Metanephros (tissue), 2 donors: Measurements from ENCODE around the gene PAQR3. TPM values are rescaled to one million over a fixed set of nuclear protein-coding genes. Genes with fewer than 3 reads are reported as not detected.

Source experiments
- small RNA-seq: library from RNA; depleted of rRNA; stranded (forward); fragments of <200 nt; gene quantifications from one replicate; pipeline ENCODE3, GENCODE V24; 2014; ENCODE audit warnings: low replicate concordance
- total RNA-seq: library from RNA; depleted of rRNA; stranded (reverse); fragments of >200 nt; gene quantifications from one replicate; pipeline ENCODE4 v1.2.3, GENCODE V29; 2014

Gene PAQR3, protein sequence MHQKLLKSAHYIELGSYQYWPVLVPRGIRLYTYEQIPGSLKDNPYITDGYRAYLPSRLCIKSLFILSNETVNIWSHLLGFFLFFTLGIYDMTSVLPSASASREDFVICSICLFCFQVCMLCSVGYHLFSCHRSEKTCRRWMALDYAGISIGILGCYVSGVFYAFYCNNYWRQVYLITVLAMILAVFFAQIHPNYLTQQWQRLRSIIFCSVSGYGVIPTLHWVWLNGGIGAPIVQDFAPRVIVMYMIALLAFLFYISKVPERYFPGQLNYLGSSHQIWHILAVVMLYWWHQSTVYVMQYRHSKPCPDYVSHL
- total RNA-seq, result 14.5 TPM

DNA sequence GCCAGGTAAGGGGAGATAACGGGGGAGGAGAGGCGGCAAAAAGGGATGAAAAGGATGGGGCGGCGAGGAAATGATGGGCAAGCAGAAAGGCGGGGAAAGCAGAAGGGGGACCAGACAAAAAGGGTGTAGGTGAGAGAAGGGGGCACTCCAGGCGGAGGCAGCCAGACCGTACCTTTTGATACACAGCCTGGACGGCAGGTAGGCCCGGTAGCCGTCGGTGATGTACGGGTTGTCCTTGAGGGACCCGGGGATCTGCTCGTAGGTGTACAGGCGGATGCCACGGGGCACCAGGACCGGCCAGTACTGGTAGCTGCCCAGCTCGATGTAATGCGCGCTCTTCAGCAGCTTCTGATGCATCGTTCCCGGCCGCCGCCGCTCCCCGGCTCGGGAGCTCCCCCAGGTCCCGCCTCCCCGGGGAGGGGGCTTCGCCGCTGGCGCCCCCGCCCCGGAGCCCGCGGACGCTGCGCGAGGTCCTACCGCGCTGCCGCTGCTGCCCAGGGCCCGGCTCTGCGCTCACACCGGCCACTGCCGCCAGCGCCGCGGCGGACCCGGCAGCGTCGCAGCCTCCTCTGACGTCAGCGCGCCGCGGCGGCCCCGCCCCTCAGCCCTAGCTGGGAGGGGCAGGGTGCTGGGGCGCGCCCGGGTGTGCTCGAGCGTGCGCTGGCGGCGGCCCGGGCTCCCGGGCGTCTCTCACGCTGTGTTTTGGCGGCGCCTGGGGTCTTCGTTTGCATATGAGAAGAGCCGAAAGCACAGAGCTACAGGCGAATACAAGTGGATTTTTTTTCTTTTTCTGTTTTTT, at the start of gene PAQR3:
Gene PAQR3 (minus strand): TSS at position 571 of the 799 bp plus-strand sequence. CDS start 214 bp downstream, at position 357.

Small RNA genes within 50 kb of the gene (small RNA-seq; reads per million reads assigned to genes)
- not detected for gene RN7SL127P

Other genes with a start within 250 kb of the PAQR3 start
- 56.1 TPM for gene BMP2K, start 163.1 kb downstream of the PAQR3 start, total RNA-seq